Mammary epithelial cell (primary cell): ENCODE results near the gene STARD8.

Experiments
- EZH2 ChIP-seq: IDR thresholded peaks from 2 replicates; pipeline ENCODE4 v1.6.1; 2012; ENCODE audit warnings: low read length, inconsistent platforms, borderline replicate concordance
- TF ChIP-seq, protein P1 (sequence below), 2 donors: IDR thresholded peaks in 1 of 2; conservative IDR thresholded peaks in 1 of 2; 2 replicates each; pipeline ENCODE4 v1.5.1; 2011 to 2012; ENCODE audit warnings: inconsistent platforms in 2 of 2, low read length in 2 of 2, mild to moderate bottlenecking in 2 of 2, control low read depth in 1 of 2, low read depth in 1 of 2; ENCODE audit not compliant: insufficient read depth in 1 of 2; ENCODE audit errors: extremely low read depth in 1 of 2

DNA sequence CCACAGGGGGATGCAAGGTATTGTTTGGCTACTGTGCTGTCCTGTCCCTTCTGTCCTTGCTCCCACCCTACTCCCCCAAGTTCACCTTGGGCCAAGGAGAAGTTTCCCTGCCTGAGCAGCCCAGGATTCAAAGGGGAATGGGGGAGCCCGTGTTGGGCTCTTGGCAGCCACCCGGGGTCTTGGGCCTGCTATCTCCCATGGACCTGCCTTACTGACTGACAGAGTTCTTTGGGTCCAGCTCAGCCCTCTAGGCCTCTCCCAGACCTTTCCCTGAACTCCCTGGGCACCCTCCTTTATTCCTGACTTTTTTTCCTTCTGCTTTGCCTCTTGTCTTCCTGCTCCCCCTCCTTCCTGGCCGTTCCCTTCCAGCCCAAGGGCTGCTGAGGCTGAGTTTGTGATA, 67.4 kb downstream of the STARD8 start:
- TF ChIP-seq, protein P1, sequence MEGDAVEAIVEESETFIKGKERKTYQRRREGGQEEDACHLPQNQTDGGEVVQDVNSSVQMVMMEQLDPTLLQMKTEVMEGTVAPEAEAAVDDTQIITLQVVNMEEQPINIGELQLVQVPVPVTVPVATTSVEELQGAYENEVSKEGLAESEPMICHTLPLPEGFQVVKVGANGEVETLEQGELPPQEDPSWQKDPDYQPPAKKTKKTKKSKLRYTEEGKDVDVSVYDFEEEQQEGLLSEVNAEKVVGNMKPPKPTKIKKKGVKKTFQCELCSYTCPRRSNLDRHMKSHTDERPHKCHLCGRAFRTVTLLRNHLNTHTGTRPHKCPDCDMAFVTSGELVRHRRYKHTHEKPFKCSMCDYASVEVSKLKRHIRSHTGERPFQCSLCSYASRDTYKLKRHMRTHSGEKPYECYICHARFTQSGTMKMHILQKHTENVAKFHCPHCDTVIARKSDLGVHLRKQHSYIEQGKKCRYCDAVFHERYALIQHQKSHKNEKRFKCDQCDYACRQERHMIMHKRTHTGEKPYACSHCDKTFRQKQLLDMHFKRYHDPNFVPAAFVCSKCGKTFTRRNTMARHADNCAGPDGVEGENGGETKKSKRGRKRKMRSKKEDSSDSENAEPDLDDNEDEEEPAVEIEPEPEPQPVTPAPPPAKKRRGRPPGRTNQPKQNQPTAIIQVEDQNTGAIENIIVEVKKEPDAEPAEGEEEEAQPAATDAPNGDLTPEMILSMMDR (conservative IDR thresholded peaks at IDR 0.05 in 1 of 2, IDR thresholded peaks at IDR 0.05 in 1 of 2; ENCODE audit: extremely low read depth in 1 of 2, insufficient read depth in 1 of 2, low read depth in 1 of 2, low read length in 2 of 2) = no peak
- TF ChIP-seq EZH2 = no peak
